HEK293 (cell line): ENCODE measurements around the gene SLC35F5.

ENCODE experiments used
- KLF10 ChIP-seq: fragments of 450-650 bp; IDR thresholded peaks from 2 replicates; pipeline ENCODE4 v1.5.1; 2018; ENCODE audit warnings: missing biosample characterization, mild to moderate bottlenecking, missing genetic modification characterization
- KLF9 ChIP-seq: fragments of 450-650 bp; formaldehyde crosslinking; IDR thresholded peaks from 2 replicates; pipeline ENCODE4 v1.5.1; 2016; ENCODE audit warnings: missing biosample characterization, missing genetic modification characterization, low read depth
- SP2 ChIP-seq: fragments of 450-650 bp; formaldehyde crosslinking; IDR thresholded peaks from 2 replicates; pipeline ENCODE4 v1.5.1; 2016; ENCODE audit warnings: missing biosample characterization, missing genetic modification characterization
- TCF7L2 ChIP-seq: IDR thresholded peaks from 2 replicates; pipeline ENCODE4 v1.6.1; 2011; ENCODE audit warnings: low read depth, mild to moderate bottlenecking, inconsistent platforms, low read length, moderate library complexity, borderline replicate concordance
- ZBTB21 ChIP-seq: fragments of 450-650 bp; formaldehyde crosslinking; IDR thresholded peaks from 2 replicates; pipeline ENCODE4 v1.5.1; 2017; ENCODE audit warnings: missing biosample characterization, missing genetic modification characterization
- ZBTB49 ChIP-seq: fragments of 450-650 bp; formaldehyde crosslinking; IDR thresholded peaks from 2 replicates; pipeline ENCODE4 v1.5.1; 2016; ENCODE audit warnings: missing biosample characterization, missing genetic modification characterization, low read depth
- ZBTB8A ChIP-seq: fragments of 450-650 bp; formaldehyde crosslinking; IDR thresholded peaks from 2 replicates; pipeline ENCODE4 v1.5.1; 2016; ENCODE audit warnings: missing biosample characterization, missing genetic modification characterization
- ZNF211 ChIP-seq: fragments of 450-650 bp; formaldehyde crosslinking; IDR thresholded peaks from 2 replicates; pipeline ENCODE4 v1.5.1; 2016; ENCODE audit warnings: low read depth, missing biosample characterization, missing genetic modification characterization
- ZNF223 ChIP-seq: fragments of 450-650 bp; formaldehyde crosslinking; IDR thresholded peaks from 2 replicates; pipeline ENCODE4 v1.5.1; 2016; ENCODE audit warnings: missing biosample characterization, missing genetic modification characterization
- ZNF26 ChIP-seq: fragments of 450-650 bp; formaldehyde crosslinking; IDR thresholded peaks from 2 replicates; pipeline ENCODE4 v1.5.1; 2016; ENCODE audit warnings: missing biosample characterization, missing genetic modification characterization
- ZNF266 ChIP-seq: fragments of 450-650 bp; formaldehyde crosslinking; IDR thresholded peaks from 2 replicates; pipeline ENCODE4 v1.5.1; 2016; ENCODE audit warnings: missing biosample characterization, missing genetic modification characterization, low read depth
- ZNF280D ChIP-seq: fragments of 450-650 bp; formaldehyde crosslinking; IDR thresholded peaks from 2 replicates; pipeline ENCODE4 v1.5.1; 2016; ENCODE audit warnings: missing biosample characterization, missing genetic modification characterization
- ZNF335 ChIP-seq: fragments of 450-650 bp; formaldehyde crosslinking; conservative IDR thresholded peaks from 2 replicates; pipeline ENCODE4 v1.5.1; 2016; ENCODE audit warnings: missing biosample characterization, missing genetic modification characterization
- ZNF350 ChIP-seq: fragments of 450-650 bp; formaldehyde crosslinking; IDR thresholded peaks from 2 replicates; pipeline ENCODE4 v1.5.0; 2017; ENCODE audit warnings: missing biosample characterization, mild to moderate bottlenecking, missing genetic modification characterization
- ZNF362 ChIP-seq: fragments of 450-650 bp; formaldehyde crosslinking; IDR thresholded peaks from 2 replicates; pipeline ENCODE4 v1.5.1; 2016; ENCODE audit warnings: missing biosample characterization, missing genetic modification characterization
- ZNF391 ChIP-seq: fragments of 450-650 bp; formaldehyde crosslinking; IDR thresholded peaks from 2 replicates; pipeline ENCODE4 v1.5.1; 2016; ENCODE audit warnings: low read depth, missing biosample characterization, missing genetic modification characterization, borderline replicate concordance
- ZNF416 ChIP-seq: fragments of 450-650 bp; formaldehyde crosslinking; IDR thresholded peaks from 2 replicates; pipeline ENCODE4 v1.5.1; 2016; ENCODE audit warnings: missing biosample characterization, missing genetic modification characterization
- ZNF423 ChIP-seq: fragments of 450-650 bp; formaldehyde crosslinking; IDR thresholded peaks from 2 replicates; pipeline ENCODE4 v1.5.1; 2016; ENCODE audit warnings: missing biosample characterization, missing genetic modification characterization
- ZNF488 ChIP-seq: fragments of 450-650 bp; formaldehyde crosslinking; IDR thresholded peaks from 2 replicates; pipeline ENCODE4 v1.5.1; 2016; ENCODE audit warnings: missing biosample characterization, missing genetic modification characterization
- ZNF549 ChIP-seq: fragments of 450-650 bp; IDR thresholded peaks from 2 replicates; pipeline ENCODE4 v1.5.1; 2018; ENCODE audit warnings: missing biosample characterization, missing genetic modification characterization, mild to moderate bottlenecking, inconsistent platforms, moderate library complexity
- ZNF560 ChIP-seq: fragments of 450-650 bp; formaldehyde crosslinking; IDR thresholded peaks from 2 replicates; pipeline ENCODE4 v1.5.1; 2017; ENCODE audit warnings: missing biosample characterization, missing genetic modification characterization, borderline replicate concordance
- ZNF571 ChIP-seq: fragments of 450-650 bp; formaldehyde crosslinking; IDR thresholded peaks from 2 replicates; pipeline ENCODE4 v1.5.0; 2017; ENCODE audit warnings: missing biosample characterization, missing genetic modification characterization
- ZNF624 ChIP-seq: fragments of 450-650 bp; formaldehyde crosslinking; IDR thresholded peaks from 2 replicates; pipeline ENCODE4 v1.5.1; 2017; ENCODE audit warnings: missing biosample characterization, missing genetic modification characterization
- ZNF629 ChIP-seq: fragments of 450-650 bp; formaldehyde crosslinking; IDR thresholded peaks from 2 replicates; pipeline ENCODE4 v1.5.1; 2017; ENCODE audit warnings: missing biosample characterization, missing genetic modification characterization
- ZNF692 ChIP-seq: fragments of 450-650 bp; formaldehyde crosslinking; IDR thresholded peaks from 2 replicates; pipeline ENCODE4 v1.5.1; 2016; ENCODE audit warnings: missing biosample characterization, missing genetic modification characterization
- ZNF747 ChIP-seq: fragments of 450-650 bp; formaldehyde crosslinking; IDR thresholded peaks from 2 replicates; pipeline ENCODE4 v1.5.1; 2016; ENCODE audit warnings: missing biosample characterization, missing genetic modification characterization
- ZNF76 ChIP-seq: fragments of 450-650 bp; formaldehyde crosslinking; IDR thresholded peaks from 2 replicates; pipeline ENCODE4; 2016; ENCODE audit warnings: low read depth, missing biosample characterization, missing genetic modification characterization, borderline replicate concordance
- TF ChIP-seq, protein P1 (sequence below): fragments of 450-650 bp; formaldehyde crosslinking; IDR thresholded peaks from 2 replicates; pipeline ENCODE4 v1.5.1; 2016; ENCODE audit warnings: missing biosample characterization, missing genetic modification characterization

SLC35F5 gene

GRCh38 chr2:113756355-113757137 is at the start of gene SLC35F5 (continued):
- TF ChIP-seq ZNF26 (tag by site-specific recombination) (no peak), ZNF266 (tag by site-specific recombination) (no peak), ZNF624 (tag by site-specific recombination) (no peak), ZNF362 (tag by site-specific recombination) (no peak), ZNF629 (peak; percentile 85), ZBTB8A (tag by site-specific recombination) (peak; percentile 82), ZNF391 (peak; percentile 37; the same call in 1 of the 2 replicates), ZNF571 (tag by site-specific recombination) (no peak), ZNF549 (tag by site-specific recombination) (no peak), KLF10 (tag by site-specific recombination) (peak; percentile 88), SP2 (tag by site-specific recombination) (peak; percentile 66), ZNF350 (tag by site-specific recombination) (no peak), ZNF280D (tag by site-specific recombination) (no peak), ZNF211 (no peak), ZNF76 (tag by site-specific recombination) (peak; percentile 81), ZNF423 (tag by site-specific recombination) (no peak), ZNF747 (tag by site-specific recombination) (no peak), ZNF335 (tag by site-specific recombination) (peak; percentile 93), ZNF223 (tag by site-specific recombination) (no peak), ZNF488 (tag by site-specific recombination) (no peak), ZNF560 (no peak), ZBTB49 (tag by site-specific recombination) (no peak), ZNF692 (tag by site-specific recombination) (peak; percentile 66), ZBTB21 (tag by site-specific recombination) (peak; percentile 68), KLF9 (tag by site-specific recombination) (peak; percentile 89), TCF7L2 (no peak), ZNF416 (tag by site-specific recombination) (no peak)
- TF ChIP-seq, protein P1, sequence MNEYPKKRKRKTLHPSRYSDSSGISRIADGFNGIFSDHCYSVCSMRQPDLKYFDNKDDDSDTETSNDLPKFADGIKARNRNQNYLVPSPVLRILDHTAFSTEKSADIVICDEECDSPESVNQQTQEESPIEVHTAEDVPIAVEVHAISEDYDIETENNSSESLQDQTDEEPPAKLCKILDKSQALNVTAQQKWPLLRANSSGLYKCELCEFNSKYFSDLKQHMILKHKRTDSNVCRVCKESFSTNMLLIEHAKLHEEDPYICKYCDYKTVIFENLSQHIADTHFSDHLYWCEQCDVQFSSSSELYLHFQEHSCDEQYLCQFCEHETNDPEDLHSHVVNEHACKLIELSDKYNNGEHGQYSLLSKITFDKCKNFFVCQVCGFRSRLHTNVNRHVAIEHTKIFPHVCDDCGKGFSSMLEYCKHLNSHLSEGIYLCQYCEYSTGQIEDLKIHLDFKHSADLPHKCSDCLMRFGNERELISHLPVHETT = 0 out of 2 replicates have a peak, but pooled peaks have one; percentile 36
